ENCODE results near the gene CACNA1S.

DNA sequence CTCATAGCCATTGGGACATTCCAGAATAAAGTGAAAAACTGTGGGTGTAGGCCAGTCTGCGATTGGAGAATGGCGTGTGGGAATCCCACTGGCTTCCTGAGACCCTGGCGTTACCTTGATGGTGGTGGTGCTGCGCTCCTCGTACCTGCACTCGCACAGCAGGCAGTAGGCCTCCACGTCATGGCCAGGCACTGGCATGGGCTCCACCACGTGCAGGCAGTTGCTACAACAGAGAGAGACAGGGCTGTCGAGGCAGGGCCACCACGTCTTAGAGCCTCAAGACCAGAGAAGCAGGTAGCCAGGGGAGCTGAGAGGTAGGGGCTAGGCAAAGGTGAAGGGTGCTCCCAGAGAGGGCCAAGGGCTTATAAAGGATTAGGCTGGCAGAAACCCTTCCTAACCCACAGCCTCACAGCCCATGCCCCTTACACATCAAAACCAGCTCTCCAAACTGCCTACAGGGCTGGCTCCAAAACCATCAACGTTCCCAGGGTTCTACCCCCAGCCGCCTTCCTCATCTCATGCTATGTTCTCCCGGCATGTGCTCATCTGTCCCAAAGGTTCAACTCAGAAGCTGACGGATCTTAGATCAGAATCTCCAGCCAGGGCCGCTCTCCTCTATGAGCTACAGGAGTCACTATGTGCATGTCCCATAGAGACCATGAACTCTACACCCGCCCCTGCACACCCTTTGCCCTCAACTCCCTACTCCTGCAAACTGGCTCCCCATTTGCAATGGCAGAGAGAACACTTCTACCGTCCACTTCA lies 34.6 kb upstream of the CACNA1S start:
- TF ChIP-seq, protein P1, sequence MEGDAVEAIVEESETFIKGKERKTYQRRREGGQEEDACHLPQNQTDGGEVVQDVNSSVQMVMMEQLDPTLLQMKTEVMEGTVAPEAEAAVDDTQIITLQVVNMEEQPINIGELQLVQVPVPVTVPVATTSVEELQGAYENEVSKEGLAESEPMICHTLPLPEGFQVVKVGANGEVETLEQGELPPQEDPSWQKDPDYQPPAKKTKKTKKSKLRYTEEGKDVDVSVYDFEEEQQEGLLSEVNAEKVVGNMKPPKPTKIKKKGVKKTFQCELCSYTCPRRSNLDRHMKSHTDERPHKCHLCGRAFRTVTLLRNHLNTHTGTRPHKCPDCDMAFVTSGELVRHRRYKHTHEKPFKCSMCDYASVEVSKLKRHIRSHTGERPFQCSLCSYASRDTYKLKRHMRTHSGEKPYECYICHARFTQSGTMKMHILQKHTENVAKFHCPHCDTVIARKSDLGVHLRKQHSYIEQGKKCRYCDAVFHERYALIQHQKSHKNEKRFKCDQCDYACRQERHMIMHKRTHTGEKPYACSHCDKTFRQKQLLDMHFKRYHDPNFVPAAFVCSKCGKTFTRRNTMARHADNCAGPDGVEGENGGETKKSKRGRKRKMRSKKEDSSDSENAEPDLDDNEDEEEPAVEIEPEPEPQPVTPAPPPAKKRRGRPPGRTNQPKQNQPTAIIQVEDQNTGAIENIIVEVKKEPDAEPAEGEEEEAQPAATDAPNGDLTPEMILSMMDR (conservative IDR thresholded peaks at IDR 0.05; ENCODE audit: low read depth, low read length), result no peak
- no peak for TF ChIP-seq POLR2A (IDR thresholded peaks at IDR 0.05; ENCODE audit: low read depth, low read length)
- TF ChIP-seq RCOR1 (IDR thresholded peaks at IDR 0.05; ENCODE audit: insufficient replicate concordance, low read length), result no peak
- TF ChIP-seq, protein P2, sequence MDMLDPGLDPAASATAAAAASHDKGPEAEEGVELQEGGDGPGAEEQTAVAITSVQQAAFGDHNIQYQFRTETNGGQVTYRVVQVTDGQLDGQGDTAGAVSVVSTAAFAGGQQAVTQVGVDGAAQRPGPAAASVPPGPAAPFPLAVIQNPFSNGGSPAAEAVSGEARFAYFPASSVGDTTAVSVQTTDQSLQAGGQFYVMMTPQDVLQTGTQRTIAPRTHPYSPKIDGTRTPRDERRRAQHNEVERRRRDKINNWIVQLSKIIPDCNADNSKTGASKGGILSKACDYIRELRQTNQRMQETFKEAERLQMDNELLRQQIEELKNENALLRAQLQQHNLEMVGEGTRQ (IDR thresholded peaks at IDR 0.05; ENCODE audit: low read depth, low read length), result no peak

Data from IMR-90 (cell line).